T-helper 2 cell (primary cell): ENCODE data around the gene ELAVL1.
A peak's percentile ranks its signal among the peaks of the same experiment; 100 is the strongest.
"Not testable (repeated sequence)": the region's sequence is repeated elsewhere in the genome, so short reads cannot be mapped to it uniquely, and the experiment has no call there.

Source experiments
- DNase-seq, 5 experiments: peaks; one replicate each; pipeline versions ENCODE4 v3.0.0 to v3.0.0-alpha.2; 2012 to 2022
- total RNA-seq, 2 donors: gene quantifications; one replicate each; lab custom pipeline; 2026; lab: John Stamatoyannopoulos, UW

The ELAVL1 gene
- total RNA-seq = 27.1 to 36.7 reads per million in 2 donors

DNA sequence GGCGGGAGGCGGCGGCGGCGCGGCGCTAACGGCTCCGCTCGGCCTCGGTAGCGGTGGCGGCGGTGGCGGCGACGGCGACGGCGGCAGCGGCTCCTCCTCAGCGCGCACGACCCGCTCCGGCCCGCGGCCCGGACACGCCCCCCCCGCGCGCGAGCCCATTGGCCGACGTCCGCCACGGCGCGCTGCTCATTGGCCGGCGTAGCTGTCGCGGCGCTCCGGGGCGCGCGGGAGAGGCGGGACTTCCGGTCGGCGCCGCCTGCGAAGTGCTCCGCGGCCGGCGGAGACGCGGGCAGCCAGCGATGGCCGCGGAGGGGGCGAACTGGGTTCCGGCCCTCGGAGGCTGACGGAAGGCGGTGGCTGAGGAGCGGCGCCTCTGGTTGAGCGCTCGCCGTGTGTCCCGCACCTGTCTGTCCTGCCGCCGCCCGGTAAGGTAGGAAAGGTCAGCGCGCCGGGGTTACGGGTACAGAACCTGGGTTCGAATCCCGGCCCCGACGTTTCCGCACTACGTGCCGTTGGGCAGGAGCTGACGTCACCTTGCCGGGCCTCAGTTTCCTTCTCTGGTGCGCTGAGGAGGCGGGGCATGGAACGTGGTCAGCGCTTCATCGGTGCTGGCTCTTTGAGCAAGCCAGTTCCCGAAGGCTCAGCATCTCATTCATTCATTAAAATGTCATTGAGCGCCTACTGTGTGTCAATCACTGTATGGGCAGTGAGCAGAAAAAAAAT is at the start of gene ELAVL1:
ELAVL1 (minus strand) TSS at position 108 of the 723 bp plus-strand sequence. CDS start 13,826 bp downstream, outside the sequence.
- peak; percentile 83 to 96 (median 87) for DNase-seq

DNA sequence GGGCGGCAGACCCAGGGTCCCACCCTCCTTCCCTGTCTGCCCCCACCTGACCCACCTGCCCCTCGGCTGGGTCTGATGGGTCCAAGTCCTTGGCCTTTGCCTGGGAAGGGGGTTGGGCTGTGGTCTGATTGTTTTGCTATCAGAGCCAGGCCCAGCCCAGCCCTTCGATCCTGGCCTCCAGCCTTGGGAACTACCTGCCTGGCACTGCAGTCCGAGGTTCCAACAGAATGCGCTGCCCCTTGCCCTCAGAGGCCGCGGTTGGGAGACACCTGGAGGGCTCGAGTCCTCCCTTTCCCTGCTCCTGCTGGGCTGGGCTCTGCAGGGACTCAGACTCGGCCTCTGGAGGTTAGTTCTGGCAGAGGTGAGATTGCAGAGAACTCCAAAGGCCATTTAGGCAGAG is 48.7 kb upstream of the ELAVL1 start:
- DNase-seq = no peak

DNA sequence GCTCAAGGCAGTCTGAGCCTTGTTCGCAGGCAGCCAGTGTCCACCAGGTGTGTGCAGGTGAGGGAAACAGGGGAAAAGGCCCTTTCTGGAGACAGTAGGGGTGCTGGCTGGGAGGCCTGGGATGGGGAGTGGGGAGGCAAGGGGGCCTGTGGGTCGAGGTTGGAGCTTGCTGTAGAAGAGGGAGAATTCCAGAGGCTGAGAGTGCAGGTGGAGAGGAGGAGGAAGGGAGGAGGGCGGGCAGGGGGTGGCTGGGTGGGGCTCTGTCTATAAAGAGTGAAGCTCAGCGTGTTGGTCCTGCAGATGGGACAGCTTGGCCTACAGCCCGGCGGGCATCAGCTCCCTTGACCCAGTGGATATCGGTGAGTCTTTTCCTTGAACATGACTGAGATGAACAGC is 47.0 kb upstream of the ELAVL1 start, which contains the start of gene CCL25:
CCL25 (plus strand) TSS at position 297 of the 396 bp plus-strand sequence. CDS start 290 bp downstream, outside the sequence.
- DNase-seq = no peak

DNA sequence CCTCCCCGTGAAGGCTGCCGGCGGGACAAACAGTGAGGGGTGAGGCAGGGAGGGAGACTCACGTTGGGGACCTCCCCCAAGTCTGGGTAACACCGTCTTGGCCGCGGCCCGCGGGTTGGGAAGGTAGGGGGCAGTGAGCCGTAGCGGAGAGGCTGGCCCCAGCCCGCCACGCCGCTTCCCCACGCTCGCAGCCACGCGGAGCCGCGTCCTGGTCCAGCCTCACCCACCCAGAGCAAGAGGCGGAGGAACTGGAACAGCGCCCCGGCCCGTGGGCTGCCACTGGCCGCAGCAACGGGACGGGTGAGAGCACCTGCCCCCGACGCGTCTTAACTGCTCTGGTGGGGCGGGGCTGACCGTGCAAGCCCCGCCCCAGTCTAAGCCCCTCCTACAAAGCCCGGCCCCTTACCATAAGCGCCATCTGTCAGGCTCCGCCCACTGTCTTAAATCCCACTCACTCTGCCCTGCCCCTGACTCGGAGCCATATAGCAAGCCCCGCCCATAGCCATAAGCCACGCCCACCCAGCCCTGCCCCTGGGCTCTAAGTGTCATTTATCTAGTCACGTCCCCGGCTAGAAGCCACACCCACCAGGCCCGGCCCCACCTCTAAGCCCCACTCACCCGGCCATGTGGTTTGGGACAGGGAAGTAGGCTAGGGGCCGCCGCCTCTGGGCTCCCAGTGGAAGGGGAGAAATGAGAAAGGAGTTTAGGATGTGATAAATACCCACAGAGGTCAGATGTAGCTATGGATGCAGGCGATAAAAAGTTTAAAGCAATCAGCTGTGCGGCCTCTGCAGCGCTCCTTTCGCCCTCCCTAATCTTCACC is 45.0 kb upstream of the ELAVL1 start:
- DNase-seq = peak; percentile 63 to 84 (median 79)

DNA sequence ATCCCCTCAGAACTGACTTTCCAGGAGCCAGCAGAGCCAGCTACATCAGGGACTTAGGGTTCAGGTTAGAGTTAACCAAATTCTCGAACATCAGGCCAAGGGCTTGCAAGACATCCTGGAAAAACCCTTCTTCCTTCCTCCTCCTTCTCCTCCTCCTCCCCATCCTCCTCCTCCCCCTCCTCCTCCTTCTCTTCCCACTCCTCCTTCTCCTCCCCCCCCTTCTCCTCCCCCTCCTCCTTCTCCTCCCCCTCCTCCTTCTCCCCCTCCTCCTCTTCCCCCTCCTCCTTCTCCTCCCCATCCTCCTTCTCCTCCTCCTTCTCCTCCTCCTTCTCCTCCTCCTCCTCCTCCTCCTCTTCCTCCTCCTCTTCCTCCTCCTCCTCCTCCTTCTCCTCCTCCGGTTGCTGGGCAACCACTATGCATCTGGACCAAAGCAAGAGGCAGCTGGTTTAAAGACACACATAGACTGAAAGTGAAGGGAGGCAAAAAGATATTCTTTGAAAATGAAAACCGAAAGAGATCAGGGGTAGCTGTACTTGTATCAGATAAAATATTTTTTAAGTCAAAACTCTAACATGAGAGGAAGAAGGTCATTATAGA is 41.2 kb upstream of the ELAVL1 start:
- peak in 1 of 5 experiments; percentile 18 for DNase-seq

DNA sequence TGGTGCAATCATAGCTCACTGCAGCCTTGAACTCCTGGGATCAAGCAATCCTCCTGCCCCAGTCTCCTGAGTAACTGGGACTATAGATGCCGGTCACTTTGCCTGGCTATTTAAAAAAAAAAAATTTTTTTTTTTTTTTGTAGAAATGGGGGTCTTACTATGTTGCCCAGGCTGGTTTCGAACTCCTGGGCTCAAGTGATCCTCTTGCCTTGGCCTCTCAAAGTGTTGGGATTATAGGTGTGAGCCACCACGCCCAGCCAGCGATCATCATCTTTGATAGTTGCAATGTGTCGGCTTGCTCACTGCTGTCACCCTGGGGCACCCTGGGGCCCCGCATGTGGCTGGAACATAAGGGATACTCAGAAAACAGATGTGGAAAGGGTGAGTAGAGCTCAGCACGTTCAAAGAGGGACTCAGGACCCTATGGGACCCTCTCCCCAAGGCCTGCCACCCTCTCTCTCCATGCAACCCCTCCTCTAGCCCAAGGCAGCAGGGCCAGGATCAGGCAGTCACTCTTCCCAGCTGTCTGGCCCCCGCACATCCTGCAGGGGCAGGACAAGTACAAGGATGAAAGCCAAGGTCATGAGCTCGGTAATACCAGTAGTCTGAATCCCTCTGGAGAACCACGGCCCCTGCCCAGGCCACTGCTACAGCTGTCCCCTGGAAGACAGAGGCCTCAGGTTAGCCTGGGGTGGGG is 40.6 kb upstream of the ELAVL1 start:
- no peak for DNase-seq

DNA sequence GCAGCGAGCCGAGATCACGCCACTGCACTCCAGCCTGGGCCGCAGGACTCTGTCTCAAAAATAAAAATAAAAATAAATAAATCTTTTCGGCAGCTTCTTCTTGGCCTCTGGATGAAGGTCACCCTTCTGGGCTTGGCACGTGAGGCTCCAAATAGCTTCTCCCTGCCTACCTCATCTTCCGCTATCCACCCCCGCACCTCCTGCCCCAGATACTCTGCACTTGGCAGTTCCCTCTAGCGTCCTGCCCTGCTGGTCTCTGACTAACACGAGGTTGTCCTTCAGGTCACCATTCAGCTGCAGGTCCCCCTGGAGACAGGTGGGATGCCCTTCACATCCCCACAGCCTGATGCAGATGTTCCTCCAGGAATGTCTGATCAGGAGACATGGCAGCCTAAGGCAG is 38.6 kb upstream of the ELAVL1 start:
- DNase-seq = no peak

DNA sequence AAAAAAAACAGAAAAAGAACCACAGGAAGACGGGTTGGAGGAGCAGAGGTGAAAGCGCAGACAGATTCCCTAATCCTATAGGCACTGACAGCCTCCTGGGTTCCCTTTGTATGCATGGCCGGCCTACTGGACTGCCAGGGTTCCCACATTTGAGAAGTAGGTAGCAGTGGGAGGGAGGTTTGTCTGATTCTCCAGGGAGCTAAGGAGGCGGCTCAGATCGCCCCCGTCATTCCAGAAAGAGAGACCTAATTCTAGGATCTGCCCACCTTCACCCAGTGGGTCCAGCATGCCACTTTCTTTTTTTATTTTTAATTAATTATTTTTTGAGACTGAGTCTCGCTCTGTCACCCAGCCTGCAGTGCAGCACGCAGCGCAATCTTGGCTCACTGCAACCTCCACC is 37.5 kb upstream of the ELAVL1 start:
- DNase-seq = no peak

- no peak for DNase-seq
Observed at GRCh38 chr19:8041531-8041931, 36.1 kb upstream of the ELAVL1 start.

DNA sequence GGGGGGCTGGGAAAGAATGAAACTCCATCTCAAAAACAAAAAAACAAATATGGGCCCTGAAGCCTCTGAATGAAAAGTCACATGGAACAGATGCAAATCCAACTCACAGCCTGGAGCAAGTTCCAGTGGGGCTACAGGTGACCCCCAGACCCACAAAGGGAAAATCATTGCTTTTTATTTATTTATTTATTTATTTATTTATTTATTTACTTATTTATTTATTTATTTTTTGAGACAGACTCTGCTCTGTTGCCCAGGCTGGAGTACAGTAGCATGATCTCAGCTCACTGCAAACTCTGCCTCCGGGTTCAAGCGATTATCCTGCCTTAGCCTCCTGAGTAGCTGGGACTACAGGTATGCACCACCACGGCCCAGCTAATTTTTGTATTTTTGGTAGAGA is 33.8 kb upstream of the ELAVL1 start:
- no peak for DNase-seq

DNA sequence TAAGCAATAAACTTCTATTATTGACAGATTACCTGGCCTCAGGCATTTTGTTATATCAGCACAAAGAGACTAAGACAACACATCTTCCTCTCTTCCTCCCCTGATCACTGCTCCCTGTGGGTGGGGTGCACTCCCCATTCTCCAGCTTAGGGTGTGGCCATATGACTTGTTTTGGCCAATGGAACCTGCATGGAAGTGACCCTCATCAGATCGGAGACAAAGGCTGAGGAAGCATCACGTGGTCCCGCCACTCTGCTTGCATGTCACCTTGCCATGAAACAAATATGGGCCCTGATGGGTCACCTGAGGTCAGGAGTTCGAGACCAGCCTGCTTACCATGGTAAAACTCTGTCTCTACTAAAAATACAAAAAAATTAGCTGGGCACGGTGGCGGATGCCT is 33.4 kb upstream of the ELAVL1 start:
- DNase-seq = no peak

- no peak for DNase-seq
Observed at GRCh38 chr19:8036434-8037099, 31.1 kb upstream of the ELAVL1 start.

DNA sequence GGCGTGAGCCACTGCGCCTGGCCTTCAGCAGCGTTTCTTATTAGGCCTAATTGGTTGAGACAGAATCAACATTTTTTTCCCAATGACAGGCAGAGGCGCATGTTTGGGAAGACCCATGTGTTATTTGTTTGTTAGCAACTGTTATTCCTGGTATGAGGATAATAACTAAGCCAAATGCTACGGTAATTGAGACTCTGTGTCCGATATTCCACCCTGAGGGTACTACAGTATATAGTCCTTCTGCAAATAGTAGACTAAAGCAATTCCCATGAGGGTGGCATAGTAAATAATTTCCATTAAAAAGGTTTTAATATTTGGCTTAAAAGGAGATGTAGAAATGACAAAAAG is 28.7 kb upstream of the ELAVL1 start:
- DNase-seq = no peak

DNA sequence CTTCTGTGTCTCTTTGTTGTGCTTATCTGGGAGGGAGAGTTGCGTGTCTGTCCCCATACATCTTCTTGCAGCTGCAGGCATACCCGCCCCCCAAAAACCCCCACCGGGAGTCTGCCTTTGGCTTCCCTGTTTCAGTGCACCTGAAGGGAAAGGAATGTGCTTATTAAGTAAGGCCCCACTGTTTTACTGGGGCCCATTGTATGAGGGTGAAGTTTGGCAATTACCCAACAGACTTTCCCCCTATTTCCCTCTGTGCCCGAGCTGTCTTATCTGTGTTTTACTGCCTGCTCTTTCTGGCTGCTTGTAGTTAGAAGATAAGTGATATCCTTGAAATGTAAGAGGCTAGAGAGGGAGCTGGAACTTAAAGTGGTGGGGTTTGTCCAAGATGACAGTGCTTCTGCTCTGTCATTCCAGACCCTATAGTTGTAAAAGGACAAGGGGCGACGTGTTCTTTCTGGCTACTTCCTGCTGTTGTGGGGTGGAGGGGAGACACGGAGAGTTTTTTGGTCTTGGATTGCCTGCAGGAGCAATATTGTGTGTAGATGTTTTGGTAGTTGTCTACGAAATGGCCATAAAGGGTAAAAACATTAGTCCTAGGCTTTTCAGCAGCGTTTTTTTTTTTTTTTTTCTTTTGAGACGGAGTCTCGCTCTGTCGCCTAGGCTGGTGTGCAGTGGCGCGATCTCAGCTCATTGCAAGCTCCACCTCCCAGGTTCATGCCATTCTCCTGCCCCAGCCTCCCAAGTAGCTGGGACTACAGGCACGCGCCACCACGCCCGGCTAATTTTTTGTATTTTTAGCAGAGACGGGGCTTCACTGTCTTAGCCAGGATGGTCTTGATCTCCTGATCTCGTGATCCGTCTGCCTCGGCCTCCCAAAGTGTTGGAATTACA is 28.1 kb upstream of the ELAVL1 start:
- not testable (repeated sequence) for DNase-seq

DNA sequence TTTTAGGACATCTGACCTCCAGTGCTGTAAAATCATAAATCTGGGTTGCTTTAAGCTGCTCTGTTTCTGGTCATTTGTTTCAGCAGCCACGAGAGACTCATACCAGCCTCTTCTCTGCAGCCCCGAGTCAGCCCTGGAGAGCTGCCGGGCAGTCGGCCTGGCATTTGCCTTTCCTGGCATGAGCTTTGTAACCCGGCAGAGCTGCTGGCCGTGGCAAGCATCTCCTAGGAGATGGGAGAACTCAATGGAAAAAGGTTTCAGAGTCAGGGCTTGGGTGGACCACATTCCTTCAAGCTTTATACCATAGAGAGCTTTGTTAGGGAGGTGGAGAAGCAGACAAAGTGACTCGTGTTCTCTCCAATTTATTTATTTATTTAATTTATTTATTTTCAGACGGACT is 25.5 kb upstream of the ELAVL1 start:
- no peak for DNase-seq

- no peak for DNase-seq
Observed at GRCh38 chr19:8028951-8029491, 23.6 kb upstream of the ELAVL1 start.

DNA sequence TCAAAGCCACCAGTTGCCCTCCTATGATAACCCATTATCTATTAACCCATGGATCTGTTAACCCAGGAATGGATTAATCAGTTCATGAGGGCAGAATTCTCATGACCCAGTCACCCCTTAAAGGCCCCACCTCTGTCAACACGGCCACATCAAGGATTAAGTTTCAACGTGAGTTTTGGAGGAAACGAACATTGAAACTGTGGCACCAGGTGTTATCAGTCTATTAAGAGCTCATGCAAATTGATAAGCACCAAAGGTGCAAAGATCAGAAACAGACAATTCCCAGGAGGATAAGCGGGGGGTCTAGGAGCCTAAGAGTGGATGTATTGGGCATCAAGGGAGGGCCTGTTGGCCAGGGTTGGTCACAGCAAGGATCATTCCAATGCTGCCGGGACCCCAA is 19.9 kb upstream of the ELAVL1 start:
- no peak for DNase-seq

- DNase-seq = not testable (repeated sequence)
Observed at GRCh38 chr19:8024256-8024655, 18.8 kb upstream of the ELAVL1 start.

- no peak for DNase-seq
Observed at GRCh38 chr19:8023371-8023770, 17.9 kb upstream of the ELAVL1 start.

DNA sequence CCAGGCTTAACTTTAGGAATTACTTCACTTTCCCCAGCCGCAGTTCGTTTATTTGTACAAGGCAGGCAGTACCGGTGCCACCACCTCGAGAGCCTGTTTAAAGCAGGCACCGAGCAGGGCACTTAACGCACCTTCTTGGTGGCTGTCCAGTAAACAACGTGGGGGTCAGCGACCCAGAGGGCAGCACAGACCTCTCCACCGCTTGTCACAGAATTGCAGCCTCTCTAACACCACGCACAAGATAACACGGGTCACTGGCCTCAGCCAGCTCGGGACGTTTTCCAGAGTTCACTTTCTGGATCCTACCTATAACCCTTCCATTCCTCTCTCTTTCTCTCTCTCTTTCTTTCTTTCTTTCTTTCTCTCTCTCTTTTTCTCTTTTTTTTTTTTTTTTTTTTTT is 16.8 kb upstream of the ELAVL1 start:
- DNase-seq = no peak

- DNase-seq = no peak
Observed at GRCh38 chr19:8021374-8021773, 15.9 kb upstream of the ELAVL1 start.
